GM18951 (cell line): ENCODE results near the gene NREP.

Experiments
- POLR2A ChIP-seq: IDR thresholded peaks from 4 replicates; pipeline ENCODE4 v1.6.1; 2011; ENCODE audit warnings: mild to moderate bottlenecking; ENCODE audit not compliant: insufficient read length, insufficient read depth; ENCODE audit errors: extremely low read depth
- in situ Hi-C: fragments of 300-500 bp; cut with MboI; formaldehyde crosslinking; loops from one replicate; pipeline ENCODE4 v1.12.0; 2022; ENCODE audit warnings: low sequenced_read_pairs, mixed read lengths, inconsistent platforms; ENCODE audit not compliant: unreplicated experiment

NREP gene

DNA sequence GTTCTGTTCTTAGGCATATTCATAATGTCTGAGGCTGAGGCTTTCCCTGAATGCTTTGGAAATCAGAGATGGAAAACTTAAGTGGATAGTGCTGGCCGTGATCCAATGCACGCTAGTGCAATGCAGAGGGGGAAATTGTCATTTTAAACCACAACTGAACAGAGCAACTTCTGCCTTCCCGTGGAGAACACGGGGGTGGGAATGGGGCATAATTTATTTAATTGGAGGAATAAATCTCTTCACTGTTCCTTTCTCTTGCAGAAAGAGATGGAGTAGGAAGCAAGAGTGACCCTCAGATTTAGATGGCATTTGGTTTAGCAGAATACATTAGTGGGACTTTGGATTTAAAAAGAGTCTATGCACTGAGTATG lies 22.9 kb upstream of the NREP start:
- in situ Hi-C loops = no loop called here
- no peak for TF ChIP-seq POLR2A

DNA sequence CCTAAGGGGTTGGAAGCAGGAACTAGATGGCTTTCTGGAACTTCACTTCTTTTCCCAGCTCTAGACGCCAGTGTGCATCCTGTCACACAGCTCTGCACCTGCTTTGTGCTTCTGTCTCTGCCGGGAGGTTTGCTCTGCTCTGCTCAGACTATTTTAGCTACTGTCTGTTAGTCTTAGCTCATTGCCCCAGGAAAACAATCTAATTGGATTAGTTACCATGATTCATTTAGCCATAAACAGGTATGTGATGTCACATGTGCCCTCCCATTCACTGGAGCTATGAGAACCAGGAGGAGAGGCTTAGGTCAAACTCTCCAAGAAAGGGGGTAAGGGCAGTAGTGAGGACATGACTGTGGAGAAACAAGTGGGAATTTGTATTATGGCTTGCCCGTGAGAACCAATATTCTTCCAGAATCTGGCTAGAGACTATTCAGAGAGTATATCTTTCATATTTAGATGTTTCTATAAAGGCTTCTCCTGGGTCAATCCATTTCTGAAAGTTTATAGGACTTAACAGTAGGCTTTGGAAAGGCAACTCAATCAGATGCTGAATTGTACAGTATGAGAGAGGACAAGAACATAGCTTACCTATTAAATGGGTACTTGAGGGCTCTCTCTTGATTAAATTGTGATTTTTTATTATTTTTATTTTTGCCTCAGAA lies 22.4 kb upstream of the NREP start:
- no peak for TF ChIP-seq POLR2A
- in situ Hi-C loops = no loop called here

DNA sequence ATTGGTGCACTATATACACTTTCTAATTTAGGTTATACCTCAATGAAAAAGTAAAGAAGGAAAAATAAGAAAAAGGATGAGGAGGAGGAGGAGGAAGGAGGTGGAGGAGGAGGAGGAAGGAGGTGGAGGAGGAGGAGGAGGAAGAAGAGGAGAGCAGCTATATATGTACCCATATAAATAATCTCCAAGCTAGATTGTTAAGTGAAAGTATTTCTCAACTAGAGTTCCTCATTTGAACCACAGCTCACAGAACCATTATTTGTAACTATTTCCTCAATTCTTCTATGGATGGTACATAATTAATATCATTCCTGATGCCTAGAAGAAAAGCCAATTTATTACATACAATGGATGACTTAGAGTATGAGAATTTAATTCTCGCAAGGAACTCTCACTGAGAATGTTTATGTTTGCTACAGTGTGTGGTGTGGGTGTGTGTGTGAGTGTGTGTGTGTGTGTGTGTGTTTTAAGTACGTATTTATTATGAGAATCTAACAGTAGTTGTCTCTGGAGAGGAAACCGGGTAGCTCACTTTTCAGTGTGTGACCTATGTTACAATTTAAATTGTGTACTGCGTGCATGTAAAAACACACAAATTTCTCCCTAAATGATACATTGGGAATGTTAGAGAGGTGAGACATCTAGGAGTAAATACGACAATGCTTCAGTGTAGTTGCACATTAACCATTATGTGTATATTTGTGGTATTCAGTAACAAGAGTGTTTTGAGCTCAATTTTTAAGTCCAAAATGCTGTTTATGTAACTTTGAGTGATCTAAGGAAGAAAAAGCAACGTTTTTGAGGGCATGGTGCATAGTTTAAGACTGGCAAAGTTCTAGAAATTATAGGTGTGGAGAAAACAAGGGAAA lies 20.2 kb upstream of the NREP start:
- no peak for TF ChIP-seq POLR2A
- in situ Hi-C loops = no loop called here

DNA sequence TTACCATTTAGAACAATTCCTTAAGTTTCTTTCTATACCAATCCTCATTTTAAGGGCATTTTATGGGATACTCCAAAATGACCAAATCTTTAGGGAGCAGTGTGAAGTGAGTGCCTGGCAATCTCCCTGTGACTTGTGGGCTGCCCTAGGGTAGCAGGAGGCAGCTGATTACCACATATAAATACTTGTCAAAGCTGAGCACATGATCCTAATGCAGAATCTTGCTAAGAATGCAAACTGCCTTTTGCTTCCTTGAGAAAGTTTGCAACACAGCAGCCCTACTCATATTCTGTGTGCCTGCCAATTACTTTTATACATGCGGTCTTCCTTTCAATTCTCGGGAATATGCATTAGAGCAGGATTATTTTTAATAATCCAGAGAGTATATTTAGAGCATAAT lies 18.2 kb upstream of the NREP start:
- in situ Hi-C loops = no loop called here
- no peak for TF ChIP-seq POLR2A

DNA sequence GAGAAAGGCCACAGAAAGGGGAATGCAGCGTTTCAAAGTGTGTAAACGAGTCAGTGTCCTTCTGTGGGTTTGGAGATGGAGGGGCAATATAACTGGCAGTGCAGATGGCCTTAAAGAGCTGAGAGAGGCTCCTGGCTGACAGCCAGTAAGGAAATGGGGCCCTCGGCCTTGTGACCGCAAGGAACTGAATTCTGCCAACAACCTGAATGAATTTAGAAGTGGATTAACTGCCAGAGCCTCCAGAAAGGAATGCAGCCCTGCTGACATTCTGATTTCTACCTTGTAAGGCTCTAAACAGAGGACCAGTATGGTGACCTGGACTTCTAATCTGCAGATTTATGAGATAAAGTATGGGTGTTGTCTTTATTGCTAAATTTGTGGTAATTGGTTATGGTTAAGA lies 17.5 kb upstream of the NREP start:
- in situ Hi-C loops = loop anchor here (25.0 kb wide), 1 partner anchor 363 kb away; no protein-coding TSS in a partner anchor
- TF ChIP-seq POLR2A = no peak

DNA sequence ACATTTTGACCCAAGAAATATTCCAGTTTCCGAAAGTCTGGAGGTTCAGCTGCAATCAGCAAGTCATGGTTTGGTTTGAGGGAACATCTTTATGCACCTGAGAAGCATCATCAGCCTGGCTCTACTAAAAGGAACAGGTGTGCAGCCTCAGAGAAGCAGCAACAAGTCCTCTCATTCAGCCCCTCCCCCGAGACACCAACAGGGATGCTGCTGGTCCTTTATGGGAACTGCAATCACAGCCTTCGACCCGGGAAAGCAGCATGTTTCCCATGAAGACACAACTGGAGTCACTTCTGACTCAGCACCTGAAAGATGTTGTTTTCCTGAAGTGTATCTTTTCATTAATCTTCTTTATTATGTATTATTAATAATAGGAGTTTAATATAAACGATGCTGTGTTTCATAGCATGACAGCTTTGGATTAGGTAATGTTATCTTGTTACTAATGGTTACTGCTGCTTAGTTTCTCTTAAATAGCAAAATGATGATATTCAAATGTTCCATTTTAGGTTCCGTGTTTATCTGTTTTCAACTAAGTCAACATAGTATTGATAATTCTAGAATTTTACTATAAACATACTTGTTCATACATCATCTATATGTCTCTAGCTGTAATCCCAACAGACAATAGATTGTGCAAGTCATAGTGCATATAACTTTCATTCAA lies 15.6 kb upstream of the NREP start:
- no peak for TF ChIP-seq POLR2A
- in situ Hi-C loops = loop anchor here (25.0 kb wide), 1 partner anchor 365 kb away; no protein-coding TSS in a partner anchor

DNA sequence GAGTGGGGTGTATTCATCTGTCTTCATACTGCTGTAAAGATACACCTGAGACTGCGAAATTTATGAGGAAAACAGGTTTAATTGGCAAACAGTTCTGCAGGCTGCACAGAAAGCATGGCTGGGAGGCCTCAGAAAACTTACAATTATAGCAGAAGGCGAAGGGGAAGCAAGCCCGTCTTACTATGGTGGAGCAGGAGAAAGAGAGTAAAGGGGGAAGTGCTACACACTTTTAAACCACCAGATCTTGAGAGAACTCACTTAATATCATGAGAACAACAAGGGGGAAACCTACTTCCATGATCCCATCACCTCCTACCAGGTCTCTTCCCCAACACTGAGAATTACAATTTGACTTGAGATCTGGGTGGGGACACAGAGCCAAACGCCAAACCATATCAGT lies 12.5 kb upstream of the NREP start:
- no peak for TF ChIP-seq POLR2A
- in situ Hi-C loops = loop anchor here (25.0 kb wide), 1 partner anchor 368 kb away; no protein-coding TSS in a partner anchor

DNA sequence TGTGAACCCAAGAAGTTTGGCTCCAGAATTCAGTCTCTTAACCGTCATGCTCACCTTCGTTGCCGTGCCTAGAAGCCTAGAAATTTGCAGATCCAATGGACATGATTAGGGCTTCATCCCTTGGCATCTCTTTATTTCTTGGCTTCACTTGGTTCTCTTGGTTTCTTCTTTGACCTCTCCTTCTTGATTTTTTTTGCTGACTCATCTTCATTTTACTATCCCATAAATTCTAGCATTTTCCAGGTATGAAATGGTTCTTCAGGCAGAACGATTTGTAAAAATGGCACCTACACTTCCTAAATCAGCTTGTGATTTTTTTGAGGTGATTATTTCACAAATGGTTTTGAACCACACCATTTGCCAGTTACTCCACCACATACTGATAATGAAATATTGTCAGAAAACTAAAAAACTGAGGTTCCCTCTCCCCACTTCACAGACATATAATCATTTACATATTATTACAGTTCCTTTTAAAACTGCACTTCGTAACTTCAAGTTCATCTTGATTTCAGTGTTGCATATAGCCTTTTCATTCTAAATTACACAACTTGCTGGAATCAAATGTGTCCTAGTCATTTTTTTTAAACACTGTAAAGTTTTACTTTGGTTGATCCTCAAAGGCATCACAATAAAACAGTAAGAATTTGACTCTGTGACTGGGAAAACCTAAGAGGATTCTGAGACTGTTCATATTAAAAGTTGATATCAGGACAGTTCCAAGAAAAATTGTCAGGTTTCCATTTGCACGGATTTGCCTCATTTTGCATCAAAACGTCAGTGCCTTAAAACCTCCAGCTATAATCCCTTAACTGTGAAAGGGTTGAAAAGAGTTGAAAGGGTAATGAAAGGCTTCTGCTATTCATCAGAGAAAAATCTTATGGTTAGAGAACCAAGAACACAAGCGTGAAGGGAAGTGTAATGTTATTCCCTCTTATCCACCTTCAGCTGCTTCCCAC lies 8.9 kb upstream of the NREP start:
- in situ Hi-C loops = loop anchor here (25.0 kb wide), 1 partner anchor 371 kb away; no protein-coding TSS in a partner anchor
- no peak for TF ChIP-seq POLR2A

DNA sequence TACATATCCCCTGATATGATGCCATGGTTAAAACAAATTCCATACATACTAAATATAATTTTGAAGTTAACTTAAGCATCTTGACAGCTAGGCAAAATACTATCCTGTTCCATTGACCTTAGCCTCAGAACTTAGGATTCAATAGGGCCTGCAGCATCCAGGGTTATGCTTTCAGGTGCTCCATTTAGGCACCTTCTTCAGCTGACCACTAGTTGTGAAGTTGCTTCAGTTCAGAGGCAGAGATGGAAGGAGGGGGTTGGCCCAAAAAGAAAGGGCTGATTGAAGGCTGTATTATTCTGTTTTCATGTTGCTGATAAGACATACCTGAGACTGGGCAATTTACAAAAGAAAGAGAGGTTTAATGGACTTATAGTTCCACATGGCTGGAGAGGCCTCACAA lies 7.0 kb upstream of the NREP start:
- TF ChIP-seq POLR2A = no peak
- in situ Hi-C loops = loop anchor here (25.0 kb wide), 1 partner anchor 373 kb away; no protein-coding TSS in a partner anchor

DNA sequence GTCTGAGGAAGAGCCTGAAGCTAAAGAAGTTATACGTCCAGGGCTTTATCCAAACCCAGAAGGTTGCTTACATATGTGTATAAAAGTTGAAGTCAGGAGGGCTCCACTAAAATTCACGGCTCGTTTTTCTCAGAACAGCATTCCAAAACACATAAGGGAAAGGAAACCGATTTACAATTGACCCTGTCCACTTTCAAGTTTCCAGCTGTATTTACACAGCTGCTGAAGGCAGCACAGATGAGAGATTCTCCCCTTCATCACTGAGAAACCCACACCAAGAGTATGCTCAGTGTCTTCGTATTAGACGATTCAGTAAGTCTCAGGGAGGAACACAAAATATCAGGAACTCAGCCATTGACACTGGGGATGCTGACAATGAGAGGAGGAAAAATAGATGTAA lies 5.9 kb upstream of the NREP start:
- TF ChIP-seq POLR2A = no peak
- in situ Hi-C loops = loop anchor here (25.0 kb wide), 1 partner anchor 374 kb away; no protein-coding TSS in a partner anchor

DNA sequence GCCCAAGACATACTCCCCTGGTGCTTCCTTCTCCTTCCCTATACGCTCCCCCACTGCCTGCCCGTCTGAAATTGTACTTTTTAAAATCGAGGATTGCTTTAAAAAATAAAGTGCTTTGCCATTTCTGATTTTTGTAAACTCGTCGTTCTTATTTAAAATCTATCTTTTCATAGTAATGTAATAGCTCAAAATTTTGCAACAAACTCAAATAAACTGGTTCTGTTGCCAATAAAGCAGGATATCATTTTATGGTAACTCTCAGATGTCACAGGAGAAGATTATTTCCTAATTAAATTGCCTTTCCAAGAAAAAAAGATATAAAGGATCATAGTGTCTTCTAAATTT lies 1.3 kb upstream of the NREP start:
- in situ Hi-C loops = loop anchor here (25.0 kb wide), 1 partner anchor 379 kb away; no protein-coding TSS in a partner anchor
- TF ChIP-seq POLR2A = no peak
